Fibroblast of villous mesenchyme (primary cell): Measurements from ENCODE around the gene TAF6. TPM values are rescaled to one million over a fixed set of nuclear protein-coding genes. Genes with fewer than 3 reads are reported as not detected.
"Not testable (repeated sequence)": the region's sequence is repeated elsewhere in the genome, so short reads cannot be mapped to it uniquely, and the experiment has no call there.

ENCODE experiments used
- DNase-seq: peaks from one replicate; pipeline ENCODE4 v3.0.0-alpha.2; 2010; ENCODE audit warnings: low read depth
- H3K4me3 ChIP-seq: 2 replicates; pipeline ENCODE4 v1.5.1; 2011; ENCODE audit warnings: low read depth, mild to moderate bottlenecking, low read length
- total RNA-seq: library from RNA; depleted of rRNA; stranded (reverse); fragments of >200 nt; gene quantifications from 2 replicates; pipeline ENCODE4 v1.2.3, GENCODE V29; 2012
- TF ChIP-seq, protein P1 (sequence below): IDR thresholded peaks from 2 replicates; pipeline ENCODE4 v1.5.1; 2012; ENCODE audit warnings: low read depth, mild to moderate bottlenecking, low read length; ENCODE audit not compliant: insufficient read depth

Gene TAF6
- total RNA-seq, 1 donor: 54.4 TPM

- peak within 1 kb of the TSS; percentile 94 for H3K4me3 ChIP-seq
- DNase-seq: peak; percentile 99
- TF ChIP-seq, protein P1, sequence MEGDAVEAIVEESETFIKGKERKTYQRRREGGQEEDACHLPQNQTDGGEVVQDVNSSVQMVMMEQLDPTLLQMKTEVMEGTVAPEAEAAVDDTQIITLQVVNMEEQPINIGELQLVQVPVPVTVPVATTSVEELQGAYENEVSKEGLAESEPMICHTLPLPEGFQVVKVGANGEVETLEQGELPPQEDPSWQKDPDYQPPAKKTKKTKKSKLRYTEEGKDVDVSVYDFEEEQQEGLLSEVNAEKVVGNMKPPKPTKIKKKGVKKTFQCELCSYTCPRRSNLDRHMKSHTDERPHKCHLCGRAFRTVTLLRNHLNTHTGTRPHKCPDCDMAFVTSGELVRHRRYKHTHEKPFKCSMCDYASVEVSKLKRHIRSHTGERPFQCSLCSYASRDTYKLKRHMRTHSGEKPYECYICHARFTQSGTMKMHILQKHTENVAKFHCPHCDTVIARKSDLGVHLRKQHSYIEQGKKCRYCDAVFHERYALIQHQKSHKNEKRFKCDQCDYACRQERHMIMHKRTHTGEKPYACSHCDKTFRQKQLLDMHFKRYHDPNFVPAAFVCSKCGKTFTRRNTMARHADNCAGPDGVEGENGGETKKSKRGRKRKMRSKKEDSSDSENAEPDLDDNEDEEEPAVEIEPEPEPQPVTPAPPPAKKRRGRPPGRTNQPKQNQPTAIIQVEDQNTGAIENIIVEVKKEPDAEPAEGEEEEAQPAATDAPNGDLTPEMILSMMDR: no peak
These were observed 29.6 kb upstream of the TAF6 start, which contains the start of gene LAMTOR4 for GRCh38 chr7:100148559-100149328. LAMTOR4 (plus strand) TSS chr7:100148918; CDS start chr7:100148973, 55 bp downstream.

GRCh38 chr7:100148225-100148558, 29.0 kb upstream of the TAF6 start:
- DNase-seq: no peak
- TF ChIP-seq, protein P1: no peak
- peak overlapping the region; percentile 48 for H3K4me3 ChIP-seq

- TF ChIP-seq, protein P1: no peak
- DNase-seq: no peak
- no peak overlapping the region for H3K4me3 ChIP-seq
These were observed 28.1 kb upstream of the TAF6 start for GRCh38 chr7:100147278-100147677.

DNA sequence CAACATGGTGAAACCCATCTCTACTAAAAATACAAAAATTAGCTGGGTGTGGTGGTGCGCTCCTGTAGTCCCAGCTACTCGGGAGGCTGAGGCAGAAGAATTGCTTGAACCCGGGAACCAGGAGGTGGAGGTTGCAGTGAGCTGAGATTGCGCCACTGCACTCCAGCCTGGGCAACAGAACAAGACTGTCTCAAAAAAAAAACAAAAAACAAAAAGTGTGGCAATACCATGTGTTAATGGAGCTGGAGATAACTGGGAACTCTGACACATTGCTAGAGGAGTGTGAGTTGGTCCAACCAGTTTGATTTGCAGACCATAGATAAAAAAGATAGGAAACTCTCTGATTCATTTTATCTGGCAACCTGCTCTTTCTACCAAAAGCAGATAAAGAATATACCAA, 27.2 kb upstream of the TAF6 start:
- peak; percentile 75 for DNase-seq
- not testable (repeated sequence) for H3K4me3 ChIP-seq

- TF ChIP-seq, protein P1: no peak
- H3K4me3 ChIP-seq: no peak overlapping the region
These were observed 23.3 kb upstream of the TAF6 start for GRCh38 chr7:100142461-100142860.

GRCh38 chr7:100141555-100141949, 22.4 kb upstream of the TAF6 start:
- no peak overlapping the region for H3K4me3 ChIP-seq
- TF ChIP-seq, protein P1: no peak
- no peak for DNase-seq

More at GRCh38 chr7:100142461-100142860, 23.3 kb upstream of the TAF6 start:
- DNase-seq: no peak

GRCh38 chr7:100137851-100138760, 18.9 kb upstream of the TAF6 start:
- DNase-seq: no peak
- TF ChIP-seq, protein P1: no peak

More at GRCh38 chr7:100137851-100138760, 18.9 kb upstream of the TAF6 start:
- no peak overlapping the region for H3K4me3 ChIP-seq
